Esophagus muscularis mucosa (tissue), 4 donors: ENCODE results near the gene VPS37C. TPM values are rescaled to one million over a fixed set of nuclear protein-coding genes. Genes with fewer than 3 reads are reported as not detected.

Experiments
- DNase-seq: peaks from one replicate; pipeline ENCODE4 v3.0.0-alpha.2; 2017; ENCODE audit errors: extremely low spot score
- H3K27ac ChIP-seq, 4 donors: fragments of 200-600 bp; sonication (generic); replicated peaks in 1 of 4; 1 replicate in 3 of 4; 2 replicates in 1 of 4; pipeline ENCODE4 v1.5.1; 2016 to 2019; ENCODE audit warnings: mild to moderate bottlenecking in 1 of 4
- H3K27me3 ChIP-seq, 4 donors: fragments of 200-600 bp; sonication (generic); one replicate each; pipeline versions ENCODE4 v1.5.1 to v1.6.0; 2016 to 2019
- H3K36me3 ChIP-seq, 4 donors: fragments of 200-600 bp; sonication (generic); one replicate each; pipeline ENCODE4 v1.5.1; 2016 to 2019
- H3K4me1 ChIP-seq, 4 donors: fragments of 200-600 bp; sonication (generic); one replicate each; pipeline ENCODE4 v1.5.1; 2016 to 2019
- H3K4me3 ChIP-seq, 4 donors: fragments of 200-600 bp; sonication (generic); 1 replicate in 2 of 4; 2 replicates in 2 of 4; pipeline ENCODE4 v1.5.1; 2016 to 2019; ENCODE audit warnings: mild to moderate bottlenecking in 4 of 4, moderate library complexity in 1 of 4
- H3K9me3 ChIP-seq, 4 donors: fragments of 200-600 bp; sonication (generic); 1 replicate in 3 of 4; 2 replicates in 1 of 4; pipeline ENCODE4 v1.5.1; 2016 to 2019
- EP300 ChIP-seq: sonication (generic); formaldehyde crosslinking; IDR thresholded peaks from one replicate; pipeline ENCODE4 v1.6.1; 2017; ENCODE audit warnings: antibody characterized with exemption
- POLR2A ChIP-seq: fragments of 450-650 bp; IDR thresholded peaks from one replicate; pipeline ENCODE4 v1.6.1; 2017; ENCODE audit warnings: antibody characterized with exemption, moderate library complexity, mild to moderate bottlenecking, low read depth
- POLR2AphosphoS5 ChIP-seq, 2 donors: sonication (generic); formaldehyde crosslinking; IDR thresholded peaks; one replicate each; pipeline ENCODE4 v1.6.1; 2017; ENCODE audit warnings: antibody characterized with exemption in 2 of 2
- WGBS: methylation state at CpG from one replicate; pipeline ENCODE4 v1.1.5; 2018; 5-methylcytosine and 5-hydroxymethylcytosine counted together
- intact Hi-C: fragments of 100-400 bp; cut with DNase I; formaldehyde crosslinking; loops from one replicate; pipeline ENCODE4 v1.15.1; 2023
- total RNA-seq, 4 donors: library from RNA; depleted of rRNA; stranded (reverse); fragments of >200 nt; gene quantifications; one replicate each; pipeline versions ENCODE4 v1.1.0 to v1.2.1, GENCODE V29; 2016
- TF ChIP-seq, protein P1 (sequence below), 3 experiments: fragments of 200-600 bp in 2 of 3; fragments of 450-650 bp in 1 of 3; sonication (generic) in 2 of 3; IDR thresholded peaks; one replicate each; pipeline ENCODE4 v1.5.1; 2017 to 2019; ENCODE audit warnings: antibody characterized with exemption in 3 of 3, mild to moderate bottlenecking in 2 of 3, moderate library complexity in 1 of 3

VPS37C gene
- total RNA-seq, 4 donors from 2014 or later: 29.1 to 43.5 (median 38.1) TPM

DNA sequence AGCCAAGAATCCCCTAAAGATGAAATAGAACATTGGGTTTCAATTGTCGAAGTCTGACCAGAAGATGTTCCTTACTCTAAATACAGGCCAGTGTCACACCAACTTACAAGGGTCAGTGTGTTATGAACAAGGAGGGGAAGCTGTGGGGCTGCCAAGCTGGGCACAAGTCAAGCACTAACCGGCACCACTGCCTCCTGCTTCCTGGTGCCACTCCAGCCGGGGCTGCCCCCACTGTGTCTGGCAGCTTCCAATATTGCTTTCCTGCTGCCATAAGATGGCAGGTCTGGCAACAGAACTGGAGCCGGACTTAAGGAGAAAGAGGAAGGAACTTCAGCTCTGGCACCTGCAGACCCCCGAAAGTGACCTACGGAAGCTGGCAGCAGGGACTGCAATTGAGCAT, 13.7 kb upstream of the VPS37C start:
- WGBS: 75% methylated on average over 6 of the region's 6 CpGs
- Histone ChIP-seq H3K27ac (no peak overlapping the region), H3K4me3 (no peak overlapping the region), H3K4me1 (no peaks in the 10 kb centered on the region), H3K9me3 (peaks cover 0 to 5% (median 0%) of the 10 kb centered on the region in 4 donors), H3K36me3 (no peaks in the 10 kb centered on the region), H3K27me3 (peaks cover 0 to 5% (median 0%) of the 10 kb centered on the region in 4 donors)
- intact Hi-C loops: loop anchor here (5.0 kb wide), 1 partner anchor 53 kb away; no protein-coding TSS in a partner anchor
- no peak for TF ChIP-seq POLR2A
- TF ChIP-seq, protein P1, sequence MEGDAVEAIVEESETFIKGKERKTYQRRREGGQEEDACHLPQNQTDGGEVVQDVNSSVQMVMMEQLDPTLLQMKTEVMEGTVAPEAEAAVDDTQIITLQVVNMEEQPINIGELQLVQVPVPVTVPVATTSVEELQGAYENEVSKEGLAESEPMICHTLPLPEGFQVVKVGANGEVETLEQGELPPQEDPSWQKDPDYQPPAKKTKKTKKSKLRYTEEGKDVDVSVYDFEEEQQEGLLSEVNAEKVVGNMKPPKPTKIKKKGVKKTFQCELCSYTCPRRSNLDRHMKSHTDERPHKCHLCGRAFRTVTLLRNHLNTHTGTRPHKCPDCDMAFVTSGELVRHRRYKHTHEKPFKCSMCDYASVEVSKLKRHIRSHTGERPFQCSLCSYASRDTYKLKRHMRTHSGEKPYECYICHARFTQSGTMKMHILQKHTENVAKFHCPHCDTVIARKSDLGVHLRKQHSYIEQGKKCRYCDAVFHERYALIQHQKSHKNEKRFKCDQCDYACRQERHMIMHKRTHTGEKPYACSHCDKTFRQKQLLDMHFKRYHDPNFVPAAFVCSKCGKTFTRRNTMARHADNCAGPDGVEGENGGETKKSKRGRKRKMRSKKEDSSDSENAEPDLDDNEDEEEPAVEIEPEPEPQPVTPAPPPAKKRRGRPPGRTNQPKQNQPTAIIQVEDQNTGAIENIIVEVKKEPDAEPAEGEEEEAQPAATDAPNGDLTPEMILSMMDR (IDR thresholded peaks at IDR 0.05): no peak
- no peak for TF ChIP-seq EP300
- TF ChIP-seq POLR2AphosphoS5 (IDR thresholded peaks at IDR 0.05): no peak
- no peak for DNase-seq

DNA sequence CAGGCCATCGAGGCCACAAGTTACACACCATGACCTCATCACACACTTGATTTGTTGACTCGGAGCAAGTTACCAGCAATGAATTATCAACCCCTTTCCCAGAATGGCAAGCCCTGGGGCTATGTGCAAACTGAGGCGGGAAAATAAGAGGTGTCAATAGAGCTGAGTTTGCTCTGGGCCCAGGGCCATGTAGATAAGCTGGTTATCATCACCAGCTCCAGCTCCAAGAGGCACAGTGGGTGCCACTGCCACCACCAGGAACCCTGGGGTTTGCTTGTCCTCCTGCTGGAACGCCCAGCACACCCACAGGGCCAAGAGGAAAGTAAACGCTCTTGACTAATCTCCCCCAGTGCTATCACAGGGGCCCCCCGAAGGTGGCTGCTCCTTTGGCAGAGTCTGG, 13.0 kb upstream of the VPS37C start:
- no peak overlapping the region for H3K4me3 ChIP-seq

DNA sequence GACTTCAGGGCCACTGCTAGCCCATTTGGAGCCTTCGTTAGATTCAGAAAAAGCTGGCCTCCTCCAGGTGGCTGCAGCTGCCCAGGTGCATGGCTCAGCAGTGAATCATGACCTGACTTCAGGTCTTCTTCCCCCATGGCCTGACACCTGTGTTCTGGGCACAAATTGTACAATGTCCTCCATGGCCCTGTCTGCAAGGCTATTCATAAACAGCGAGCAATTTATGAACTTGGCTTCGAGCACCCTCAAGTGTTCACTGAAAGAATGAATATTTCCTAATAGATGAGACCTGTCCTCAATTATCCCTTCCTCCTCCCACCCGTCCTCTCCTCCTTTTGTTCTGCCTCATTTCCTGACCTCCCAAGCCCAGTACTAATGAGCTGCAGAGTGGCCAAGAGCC, 12.2 kb upstream of the VPS37C start:
- Histone ChIP-seq H3K27me3 (peaks cover 0 to 5% (median 0%) of the 10 kb centered on the region in 4 donors), H3K36me3 (no peaks in the 10 kb centered on the region), H3K9me3 (peaks cover 0 to 5% (median 0%) of the 10 kb centered on the region in 4 donors), H3K4me3 (no peak overlapping the region), H3K27ac (no peak overlapping the region), H3K4me1 (no peaks in the 10 kb centered on the region)
- 76% methylated on average over 4 of the region's 4 CpGs for WGBS
- intact Hi-C loops: loop anchor here (5.0 kb wide), 1 partner anchor 51 kb away; no protein-coding TSS in a partner anchor
- DNase-seq: no peak
- TF ChIP-seq POLR2AphosphoS5 (IDR thresholded peaks at IDR 0.05): no peak
- no peak for TF ChIP-seq POLR2A
- TF ChIP-seq EP300: no peak
- TF ChIP-seq, protein P1 (IDR thresholded peaks at IDR 0.05): no peak

More for the DNA sequence above, 13.0 kb upstream of the VPS37C start:
- H3K9me3 ChIP-seq: peaks cover 0 to 5% (median 0%) of the 10 kb centered on the region in 4 donors
- no peak overlapping the region for H3K27ac ChIP-seq
- DNase-seq: no peak
- intact Hi-C loops: loop anchor here (5.0 kb wide), 1 partner anchor 52 kb away; no protein-coding TSS in a partner anchor
- peaks cover 0 to 5% (median 0%) of the 10 kb centered on the region in 4 donors for H3K27me3 ChIP-seq
- 86% methylated on average over 5 of the region's 6 CpGs for WGBS
- H3K4me1 ChIP-seq: no peaks in the 10 kb centered on the region
- TF ChIP-seq, protein P1 (IDR thresholded peaks at IDR 0.05): no peak
- no peak for TF ChIP-seq POLR2A
- H3K36me3 ChIP-seq: no peaks in the 10 kb centered on the region

DNA sequence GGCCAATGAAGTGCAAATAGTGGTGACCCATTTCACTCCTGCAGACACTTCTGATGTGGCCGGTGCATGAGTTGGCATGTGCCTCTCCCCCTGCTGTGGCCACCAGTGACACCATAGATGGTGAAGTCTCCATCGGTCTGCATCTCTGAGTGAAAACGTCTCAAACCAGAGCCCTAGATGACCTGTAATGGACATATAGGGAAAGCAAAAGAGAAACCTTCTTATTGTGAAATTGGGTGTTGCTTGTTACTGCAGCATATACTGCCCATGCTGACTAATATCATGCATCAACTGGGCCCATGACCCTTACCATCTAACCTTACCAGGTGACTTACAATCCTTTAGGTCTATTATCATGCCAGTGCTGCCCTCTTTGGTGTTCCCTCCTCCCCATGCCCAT, 11.7 kb upstream of the VPS37C start:
- Histone ChIP-seq H3K27me3 (peaks cover 0 to 5% (median 0%) of the 10 kb centered on the region in 4 donors), H3K36me3 (no peaks in the 10 kb centered on the region), H3K27ac (no peak overlapping the region), H3K9me3 (peaks cover 0 to 5% (median 0%) of the 10 kb centered on the region in 4 donors), H3K4me1 (no peaks in the 10 kb centered on the region), H3K4me3 (no peak overlapping the region)
- no peak for DNase-seq
- WGBS: 89% methylated on average over 3 of the region's 3 CpGs
- intact Hi-C loops: loop anchor here (5.0 kb wide), 1 partner anchor 51 kb away; no protein-coding TSS in a partner anchor
- TF ChIP-seq POLR2AphosphoS5 (IDR thresholded peaks at IDR 0.05) (no peak), POLR2A (no peak)
- TF ChIP-seq, protein P1 (IDR thresholded peaks at IDR 0.05): no peak

DNA sequence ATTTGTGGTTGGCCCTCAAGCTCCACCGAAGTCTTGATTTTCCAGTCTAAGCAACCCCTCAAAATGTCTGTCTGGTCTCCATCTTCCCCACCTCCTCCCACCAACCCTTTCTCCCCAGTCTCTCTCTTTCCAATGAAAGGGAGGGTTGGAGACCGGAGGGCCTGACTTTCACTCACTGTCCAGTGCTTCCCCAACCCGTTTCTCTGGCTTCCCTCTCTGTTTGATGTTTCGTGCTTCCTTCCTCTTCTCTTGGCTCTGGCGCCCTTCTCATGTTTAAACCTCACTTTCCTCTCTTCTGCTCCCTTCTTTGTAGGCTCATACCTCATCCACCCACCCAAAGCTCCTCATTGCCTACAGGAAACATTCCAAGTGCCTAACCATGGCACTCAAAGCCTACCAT, 11.1 kb upstream of the VPS37C start:
- no peaks in the 10 kb centered on the region for H3K36me3 ChIP-seq
- no peak for TF ChIP-seq POLR2A
- H3K27ac ChIP-seq: no peak overlapping the region
- no peaks in the 10 kb centered on the region for H3K4me1 ChIP-seq
- H3K4me3 ChIP-seq: no peak overlapping the region
- intact Hi-C loops: loop anchor here (5.0 kb wide), 1 partner anchor 50 kb away; no protein-coding TSS in a partner anchor
- peaks cover 0 to 5% (median 0%) of the 10 kb centered on the region in 4 donors for H3K27me3 ChIP-seq
- peaks cover 0 to 5% (median 0%) of the 10 kb centered on the region in 4 donors for H3K9me3 ChIP-seq
- DNase-seq: no peak
- 62% methylated on average over 5 of the region's 5 CpGs for WGBS
